Esophagus (tissue), 2 donors: ENCODE data around the gene PDXK. TPM values are rescaled to one million over a fixed set of nuclear protein-coding genes. Genes with fewer than 3 reads are reported as not detected.

Experiments
- H3K27ac ChIP-seq, 2 donors: one replicate each; pipeline ENCODE4 v1.5.1; 2013; ENCODE audit warnings: low read depth in 2 of 2, mild to moderate bottlenecking in 2 of 2, inconsistent platforms in 1 of 2, low read length in 1 of 2, moderate library complexity in 1 of 2
- H3K27me3 ChIP-seq, 2 donors: one replicate each; pipeline ENCODE4 v1.6.1; 2013; ENCODE audit warnings: low read length in 2 of 2, control low read depth in 1 of 2, mild to moderate bottlenecking in 1 of 2; ENCODE audit not compliant: insufficient read depth in 2 of 2, control insufficient read depth in 1 of 2
- H3K36me3 ChIP-seq, 2 donors: one replicate each; pipeline ENCODE4 v1.6.1; 2013; ENCODE audit warnings: low read length in 1 of 2; ENCODE audit not compliant: control insufficient read depth in 2 of 2, insufficient read depth in 2 of 2
- H3K4me1 ChIP-seq, 2 donors: one replicate each; pipeline ENCODE4 v1.6.1; 2013; ENCODE audit warnings: low read length in 1 of 2; ENCODE audit not compliant: control insufficient read depth in 2 of 2, insufficient read depth in 2 of 2
- H3K4me3 ChIP-seq, 2 donors: one replicate each; pipeline ENCODE4 v1.5.1; 2013; ENCODE audit warnings: low read length in 2 of 2, mild to moderate bottlenecking in 2 of 2, low read depth in 1 of 2, moderate library complexity in 1 of 2
- H3K9me3 ChIP-seq, 2 donors: one replicate each; pipeline ENCODE4 v1.6.1; 2013; ENCODE audit warnings: mild to moderate bottlenecking in 2 of 2, low read depth in 1 of 2, low read length in 1 of 2, moderate library complexity in 1 of 2; ENCODE audit not compliant: control insufficient read depth in 2 of 2, insufficient read depth in 1 of 2
- WGBS, 2 donors: extraction: QIAGEN DNeasy Blood & Tissue Kit; methylation state at CpG; one replicate each; pipeline ENCODE4 v1.1.7; 2013; 5-methylcytosine and 5-hydroxymethylcytosine counted together
- polyA plus RNA-seq, 2 donors: library from polyadenylated mRNA; stranded (reverse); fragments of 200-250 nt; gene quantifications; one replicate each; pipeline ENCODE4 v1.2.3, GENCODE V29; 2013
- donor health status: healthy with polysubstance abuse.
- donor health status: Bipolar disorder and iron deficiency.

Gene PDXK
- polyA plus RNA-seq, 2 donors, result 54.7 to 73.4 TPM

- no peaks in the 10 kb centered on the region for H3K27me3 ChIP-seq
- WGBS, 2 donors, result 84 to 90% methylated on average over 27 of the region's 27 CpGs
- no peaks in the 10 kb centered on the region for H3K4me1 ChIP-seq
- H3K36me3 ChIP-seq, result peaks cover 18 to 59% of the 10 kb centered on the region in 2 donors
- H3K4me3 ChIP-seq, result no peak overlapping the region
- H3K9me3 ChIP-seq, result peaks cover 0 to 3% of the 10 kb centered on the region in 2 donors
- H3K27ac ChIP-seq, result no peak overlapping the region
These were observed 31.1 kb upstream of the PDXK start for GRCh38 chr21:43687566-43688399.

DNA sequence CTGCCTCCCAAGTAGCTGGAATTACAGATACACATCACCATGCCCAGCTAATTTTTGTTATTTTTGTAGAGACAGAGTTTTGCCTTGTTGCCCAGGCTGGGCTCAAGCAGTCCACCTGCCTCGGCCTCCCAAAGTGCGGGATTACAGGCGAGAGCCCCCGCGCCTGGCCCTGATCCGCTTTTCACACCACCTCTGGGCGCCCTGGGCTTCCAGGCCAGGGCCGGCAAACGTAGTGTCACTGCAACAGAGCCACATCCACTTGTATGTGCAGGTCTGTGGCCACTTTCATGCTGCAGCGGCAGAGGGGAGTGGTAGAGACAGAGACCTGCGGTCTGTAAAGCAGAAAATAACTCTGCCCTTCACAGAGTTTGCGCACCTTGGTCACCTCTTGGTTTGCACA, 30.0 kb upstream of the PDXK start:
- H3K9me3 ChIP-seq, result peaks cover 0 to 3% of the 10 kb centered on the region in 2 donors
- H3K4me1 ChIP-seq, result no peaks in the 10 kb centered on the region
- no peak overlapping the region for H3K27ac ChIP-seq
- H3K27me3 ChIP-seq, result no peaks in the 10 kb centered on the region
- WGBS, 2 donors, result 96 to 97% methylated on average over 12 of the region's 12 CpGs
- no peak overlapping the region for H3K4me3 ChIP-seq
- peaks cover 24 to 62% of the 10 kb centered on the region in 2 donors for H3K36me3 ChIP-seq

GRCh38 chr21:43689556-43690337, 29.2 kb upstream of the PDXK start:
- no peaks in the 10 kb centered on the region for H3K4me1 ChIP-seq
- no peaks in the 10 kb centered on the region for H3K27me3 ChIP-seq
- H3K27ac ChIP-seq, result no peak overlapping the region
- H3K36me3 ChIP-seq, result peaks cover 28 to 66% of the 10 kb centered on the region in 2 donors
- no peak overlapping the region for H3K4me3 ChIP-seq
- H3K9me3 ChIP-seq, result peaks cover 0 to 3% of the 10 kb centered on the region in 2 donors
- WGBS, 2 donors, result 93 to 94% methylated on average over 32 of the region's 32 CpGs

- 93 to 97% methylated on average over 7 of the region's 7 CpGs for WGBS, 2 donors
- H3K27ac ChIP-seq, result no peak overlapping the region
- peaks cover 27 to 64% of the 10 kb centered on the region in 2 donors for H3K36me3 ChIP-seq
- H3K4me1 ChIP-seq, result no peaks in the 10 kb centered on the region
- H3K27me3 ChIP-seq, result no peaks in the 10 kb centered on the region
- no peaks in the 10 kb centered on the region for H3K9me3 ChIP-seq
- no peak overlapping the region for H3K4me3 ChIP-seq
These were observed 28.6 kb upstream of the PDXK start for GRCh38 chr21:43690346-43690745.

DNA sequence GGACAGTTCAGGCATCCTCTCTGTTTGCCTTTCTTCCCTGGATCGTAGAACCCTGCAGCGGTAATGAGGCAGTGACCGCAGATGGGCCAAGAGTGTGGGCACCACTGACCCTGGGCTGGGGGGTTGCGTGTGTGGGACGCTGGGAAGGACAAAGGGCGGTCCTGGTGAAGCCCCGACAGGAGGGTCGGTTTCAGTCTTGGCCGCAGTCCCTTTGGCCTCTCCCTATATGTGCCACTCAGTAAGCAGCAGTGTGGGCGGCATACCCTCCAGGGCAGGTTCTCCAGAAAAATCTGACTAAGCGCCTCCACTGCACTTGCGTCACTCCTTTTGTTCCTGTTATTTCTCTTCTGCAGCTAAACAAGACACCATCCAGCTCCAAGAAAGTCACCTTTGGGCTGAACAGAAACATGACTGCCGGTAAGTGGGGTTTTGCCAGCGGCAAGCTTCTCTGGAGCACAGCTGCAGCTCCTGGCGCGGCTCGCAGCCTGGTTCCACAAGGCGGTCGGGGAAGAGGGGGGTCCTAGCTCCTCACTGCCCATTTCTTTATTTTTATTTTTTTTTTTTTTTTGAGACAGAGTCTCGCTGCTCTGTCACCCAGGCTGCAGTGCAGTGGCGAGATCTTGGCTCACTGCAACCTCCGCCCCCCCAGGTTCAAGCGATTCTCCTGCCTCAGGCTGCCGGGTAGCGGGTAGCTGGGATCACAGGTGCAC, 27.7 kb upstream of the PDXK start:
- 94 to 95% methylated on average over 25 of the region's 25 CpGs for WGBS, 2 donors
- Histone ChIP-seq H3K27ac (no peak overlapping the region), H3K4me1 (no peaks in the 10 kb centered on the region), H3K36me3 (peaks cover 25 to 59% of the 10 kb centered on the region in 2 donors), H3K9me3 (no peaks in the 10 kb centered on the region), H3K27me3 (no peaks in the 10 kb centered on the region), H3K4me3 (no peak overlapping the region)

- 90 to 97% methylated on average over 10 of the region's 10 CpGs for WGBS, 2 donors
- Histone ChIP-seq H3K27me3 (no peaks in the 10 kb centered on the region), H3K9me3 (no peaks in the 10 kb centered on the region), H3K36me3 (peaks cover 22 to 55% of the 10 kb centered on the region in 2 donors), H3K27ac (no peak overlapping the region), H3K4me1 (no peaks in the 10 kb centered on the region), H3K4me3 (no peak overlapping the region)
These were observed 27.1 kb upstream of the PDXK start for GRCh38 chr21:43691801-43692200.

DNA sequence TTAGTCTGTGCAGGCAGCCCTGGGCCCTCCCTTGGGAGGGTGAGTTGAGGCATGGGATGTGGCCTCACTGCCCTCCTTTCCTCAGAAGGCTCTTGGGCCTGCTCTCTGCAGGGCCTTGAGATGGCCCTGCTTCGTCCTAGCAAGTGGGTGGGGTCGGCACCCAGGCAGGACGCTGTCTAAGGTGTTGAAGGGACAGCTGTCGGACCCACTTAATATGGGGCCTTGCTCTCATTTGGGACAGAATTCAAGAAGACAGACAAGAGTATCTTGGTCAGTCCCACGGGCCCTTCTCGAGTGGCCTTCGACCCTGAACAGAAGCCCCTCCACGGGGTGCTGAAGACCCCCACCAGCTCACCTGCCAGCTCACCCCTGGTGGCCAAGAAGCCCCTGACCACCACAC, 26.0 kb upstream of the PDXK start:
- Histone ChIP-seq H3K36me3 (peaks cover 19 to 44% of the 10 kb centered on the region in 2 donors), H3K4me3 (no peak overlapping the region), H3K4me1 (no peaks in the 10 kb centered on the region), H3K27ac (no peak overlapping the region), H3K9me3 (no peaks in the 10 kb centered on the region), H3K27me3 (no peaks in the 10 kb centered on the region)
- WGBS, 2 donors, result 92 to 95% methylated on average over 8 of the region's 8 CpGs

GRCh38 chr21:43693981-43694380, 24.9 kb upstream of the PDXK start:
- no peak overlapping the region for H3K27ac ChIP-seq
- WGBS, 2 donors, result 94 to 95% methylated on average over 23 of the region's 23 CpGs
- H3K4me3 ChIP-seq, result no peak overlapping the region
- no peaks in the 10 kb centered on the region for H3K27me3 ChIP-seq
- no peaks in the 10 kb centered on the region for H3K4me1 ChIP-seq
- H3K9me3 ChIP-seq, result no peaks in the 10 kb centered on the region
- peaks cover 19 to 36% of the 10 kb centered on the region in 2 donors for H3K36me3 ChIP-seq

DNA sequence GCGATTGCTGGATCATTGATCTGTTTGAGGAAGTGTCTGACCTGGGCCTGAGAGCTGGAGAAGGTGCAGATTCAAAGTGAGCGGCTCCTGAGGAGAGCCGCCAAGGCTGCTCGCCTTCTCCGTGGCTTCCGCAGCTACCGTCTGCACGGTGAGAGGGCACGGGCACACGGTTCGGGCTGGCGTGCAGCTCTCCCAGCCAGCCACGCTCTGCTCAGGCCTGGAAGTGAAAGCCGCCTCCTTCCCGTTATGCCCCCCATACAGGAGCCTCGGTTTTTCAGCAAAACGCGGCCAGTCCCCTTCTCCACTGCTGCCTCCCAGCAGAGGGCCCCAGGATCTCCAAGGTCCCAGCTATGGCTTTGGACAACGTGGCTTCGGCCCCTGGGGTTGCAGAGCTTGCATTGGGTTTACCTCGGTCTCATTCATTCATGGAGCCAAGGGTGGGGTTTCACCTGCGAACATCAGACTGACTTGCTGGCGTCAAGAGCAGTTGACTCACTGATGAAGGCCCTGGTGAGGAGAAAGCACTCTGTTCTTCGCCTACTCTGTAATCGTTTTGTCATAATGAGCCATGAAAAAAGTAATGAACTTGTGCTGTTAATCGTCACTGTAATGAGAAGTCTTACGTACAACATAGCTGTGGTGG, 24.4 kb upstream of the PDXK start:
- Histone ChIP-seq H3K4me1 (no peaks in the 10 kb centered on the region), H3K36me3 (peaks cover 19 to 30% of the 10 kb centered on the region in 2 donors), H3K4me3 (no peak overlapping the region), H3K27me3 (no peaks in the 10 kb centered on the region), H3K27ac (no peak overlapping the region), H3K9me3 (no peaks in the 10 kb centered on the region)
- WGBS, 2 donors, result 92% methylated on average over 27 of the region's 27 CpGs
